GM19035 (cell line): ENCODE results near the gene TMEM53.

ENCODE experiments used
- ATAC-seq: cut with Tn5 transposase; IDR thresholded peaks from one replicate; pipeline ENCODE4 v1.9.1; 2021; ENCODE audit not compliant: unreplicated experiment

Gene TMEM53

DNA sequence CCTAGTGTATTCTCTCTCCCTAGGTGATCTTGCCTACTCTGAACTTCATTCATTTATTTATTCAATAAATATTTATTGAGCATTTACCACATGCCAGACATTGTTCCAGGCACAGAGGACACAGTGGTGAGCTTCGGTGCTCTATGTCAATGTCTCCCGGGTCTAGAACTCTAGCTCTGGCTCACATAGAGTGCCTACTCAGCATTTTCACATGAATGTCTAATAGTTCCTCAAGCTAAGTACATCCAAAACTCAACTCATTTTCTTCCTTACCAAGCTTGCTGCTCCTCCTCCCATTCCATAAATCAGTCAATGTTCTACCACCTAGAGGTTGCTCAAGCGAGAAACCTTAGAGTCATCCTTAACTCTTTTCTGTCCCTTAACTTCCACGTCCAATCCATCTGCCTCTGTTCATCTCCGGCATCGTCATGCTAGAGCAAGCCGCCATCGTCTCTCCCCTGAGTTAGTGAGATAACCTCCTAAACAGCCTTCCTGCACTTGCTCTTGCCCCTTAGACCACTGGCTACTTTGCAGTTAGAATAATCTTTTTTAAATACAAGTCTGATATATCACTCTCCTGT is 67.5 kb downstream of the TMEM53 start:
- ATAC-seq: no peak

DNA sequence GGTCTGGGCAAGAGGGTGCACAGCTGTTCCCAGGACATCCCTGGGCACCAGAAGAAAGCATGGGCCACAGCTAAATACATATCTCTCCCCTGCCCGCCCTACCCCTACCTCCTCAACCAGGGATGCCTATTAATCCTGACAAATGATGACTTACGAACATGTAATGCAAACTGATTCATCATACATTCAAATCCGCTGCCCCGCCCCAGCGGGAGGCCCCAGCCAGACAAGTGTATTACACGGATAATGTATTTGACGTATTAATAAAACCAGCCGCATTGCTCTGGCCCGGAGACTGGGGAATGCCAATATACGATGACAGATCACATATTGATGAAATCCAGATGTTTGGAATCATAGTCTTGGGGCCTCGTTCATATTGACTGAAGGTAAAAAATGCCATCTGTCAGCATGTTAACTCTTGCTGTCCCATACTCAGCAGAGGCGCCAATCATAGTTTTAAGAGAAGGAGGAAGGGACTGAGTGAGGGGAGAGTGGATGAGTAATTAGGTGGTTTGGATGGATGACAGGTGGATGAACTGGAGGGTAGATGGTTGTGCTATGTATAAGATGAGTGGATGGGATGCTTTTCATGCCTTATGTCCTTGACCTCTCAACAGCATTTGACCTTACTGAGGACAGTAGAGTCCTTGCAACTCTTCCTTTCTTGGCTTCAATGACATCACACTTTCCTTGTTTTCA is 68.2 kb downstream of the TMEM53 start:
- no peak for ATAC-seq

DNA sequence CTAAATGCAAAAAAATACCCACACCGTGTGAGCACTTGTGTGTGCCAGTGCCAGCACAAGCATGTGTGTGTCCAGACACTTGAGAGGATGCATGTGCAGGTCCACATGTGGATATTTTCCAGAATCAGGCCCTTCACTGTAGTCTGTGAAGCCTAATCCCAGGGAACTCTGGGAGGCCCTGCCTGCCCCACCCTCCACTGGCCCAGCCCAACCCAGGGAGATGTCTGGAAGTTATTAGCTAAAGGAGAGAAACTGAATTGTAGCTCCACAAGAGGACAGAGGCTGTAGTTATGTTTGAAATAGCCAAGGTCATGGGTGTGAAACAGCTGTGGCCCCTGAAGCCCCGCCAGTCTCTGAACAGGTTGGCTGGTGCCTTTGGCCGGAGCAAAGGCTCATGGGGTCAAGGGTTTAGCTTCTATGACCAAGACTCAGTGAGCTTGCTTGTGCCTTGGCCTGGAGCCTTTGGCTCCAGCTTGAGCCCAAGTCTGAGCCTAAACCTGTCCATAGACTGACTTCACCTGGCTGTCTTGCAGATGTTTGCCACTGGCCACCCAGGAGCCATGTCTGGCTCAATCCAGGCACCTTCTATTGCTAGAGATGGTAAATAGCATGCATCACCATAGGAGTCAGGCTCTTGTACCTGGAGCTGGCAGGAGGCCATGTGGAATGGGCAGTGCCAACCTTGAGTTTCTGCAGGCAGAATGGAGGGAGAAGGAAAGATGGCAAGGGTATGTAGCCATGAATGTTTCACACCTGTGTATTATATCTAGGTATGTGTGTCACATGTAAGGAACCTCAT is 69.9 kb downstream of the TMEM53 start:
- no peak for ATAC-seq

- no peak for ATAC-seq
These were observed 70.6 kb downstream of the TMEM53 start for GRCh38 chr1:44603718-44604117.
